Spinal cord (tissue), 10 donors: Measurements from ENCODE around the gene KRTAP5-3. TPM values are rescaled to one million over a fixed set of nuclear protein-coding genes. Genes with fewer than 3 reads are reported as not detected.

Source experiments
- DNase-seq, 6 donors: peaks; one replicate each; pipeline versions ENCODE4 v3.0.0 to v3.0.0-alpha.2; 2013 to 2015; ENCODE audit warnings: low spot score in 6 of 6, low read depth in 4 of 6
- H3K27ac ChIP-seq: one replicate; pipeline ENCODE4 v1.5.1; 2013; ENCODE audit warnings: low read depth, low read length, control low read depth
- H3K27me3 ChIP-seq: one replicate; pipeline ENCODE4 v1.6.1; 2013; ENCODE audit warnings: low read length; ENCODE audit not compliant: control insufficient read depth, insufficient read depth
- H3K36me3 ChIP-seq: one replicate; pipeline ENCODE4 v1.6.1; 2013; ENCODE audit warnings: low read length; ENCODE audit not compliant: control insufficient read depth, insufficient read depth
- H3K4me1 ChIP-seq: one replicate; pipeline ENCODE4 v1.6.1; 2013; ENCODE audit warnings: low read length; ENCODE audit not compliant: control insufficient read depth, insufficient read depth
- H3K4me3 ChIP-seq: one replicate; pipeline ENCODE4 v1.5.1; 2013; ENCODE audit warnings: low read depth, low read length, control low read depth
- H3K9me3 ChIP-seq: one replicate; pipeline ENCODE4 v1.6.1; 2013; ENCODE audit warnings: low read length; ENCODE audit not compliant: control insufficient read depth, insufficient read depth
- WGBS: methylation state at CpG from one replicate; pipeline ENCODE4 v1.1.5; 2013; ENCODE audit warnings: missing lambda C conversion rate; ENCODE audit not compliant: insufficient coverage; 5-methylcytosine and 5-hydroxymethylcytosine counted together
- polyA plus RNA-seq, 2 donors: library from polyadenylated mRNA; unstranded; fragments of 120-200 nt; gene quantifications; one replicate each; pipeline ENCODE4 v1.2.1, GENCODE V29; 2013; ENCODE audit not compliant: insufficient read length in 2 of 2
- total RNA-seq, 2 donors: library from RNA; depleted of rRNA in 1 of 2; stranded (reverse); fragments of 120-200 nt in 1 of 2; fragments of >200 nt in 1 of 2; gene quantifications; one replicate each; pipeline versions ENCODE4 v1.2.3 to v1.2.4, GENCODE V29; 2013 to 2014
- donor health status: healthy.

KRTAP5-3 gene
- total and polyA plus RNA-seq, 4 donors = not detected

GRCh38 chr11:1633864-1634263, 25.6 kb upstream of the KRTAP5-3 start:
- Histone ChIP-seq H3K9me3 (no peaks in the 10 kb centered on the region), H3K36me3 (no peaks in the 10 kb centered on the region), H3K27ac (no peak overlapping the region), H3K4me1 (no peaks in the 10 kb centered on the region), H3K4me3 (no peak overlapping the region), H3K27me3 (peaks cover 3% of the 10 kb centered on the region)
- WGBS = 87% methylated on average over 10 of the region's 10 CpGs
- DNase-seq = no peak

GRCh38 chr11:1632053-1632714, 23.9 kb upstream of the KRTAP5-3 start:
- peaks cover 3% of the 10 kb centered on the region for H3K4me1 ChIP-seq

GRCh38 chr11:1631066-1631568, 22.9 kb upstream of the KRTAP5-3 start:
- no peak overlapping the region for H3K4me3 ChIP-seq
- 83% methylated on average over 13 of the region's 13 CpGs for WGBS
- DNase-seq = no peak
- H3K36me3 ChIP-seq = no peaks in the 10 kb centered on the region
- H3K27ac ChIP-seq = no peak overlapping the region
- H3K4me1 ChIP-seq = peaks cover 3% of the 10 kb centered on the region
- peaks cover 3% of the 10 kb centered on the region for H3K27me3 ChIP-seq
- H3K9me3 ChIP-seq = no peaks in the 10 kb centered on the region

More at GRCh38 chr11:1632053-1632714, 23.9 kb upstream of the KRTAP5-3 start:
- Histone ChIP-seq H3K36me3 (no peaks in the 10 kb centered on the region), H3K4me3 (no peak overlapping the region), H3K27me3 (peaks cover 3% of the 10 kb centered on the region), H3K9me3 (no peaks in the 10 kb centered on the region), H3K27ac (no peak overlapping the region)
- WGBS = 83% methylated on average over 11 of the region's 11 CpGs
- DNase-seq = no peak

- WGBS = 62% methylated on average over 2 of the region's 2 CpGs
- Histone ChIP-seq H3K27me3 (peaks cover 3% of the 10 kb centered on the region), H3K36me3 (no peaks in the 10 kb centered on the region), H3K4me1 (peaks cover 3% of the 10 kb centered on the region), H3K4me3 (no peak overlapping the region), H3K27ac (no peak overlapping the region), H3K9me3 (no peaks in the 10 kb centered on the region)
- no peak for DNase-seq
Observed at GRCh38 chr11:1630271-1630670, 22.0 kb upstream of the KRTAP5-3 start.

- Histone ChIP-seq H3K27me3 (peaks cover 3% of the 10 kb centered on the region), H3K4me1 (peaks cover 3% of the 10 kb centered on the region), H3K4me3 (no peak within 1 kb of the TSS), H3K36me3 (no peaks in the 10 kb centered on the region), H3K9me3 (no peaks in the 10 kb centered on the region), H3K27ac (no peak within 1 kb of the TSS)
- DNase-seq = no peak
- 81% methylated on average over 18 of the region's 26 CpGs for WGBS
Observed at GRCh38 chr11:1629326-1630185, 21.3 kb upstream of the KRTAP5-3 start, which contains the start of gene KRTAP5-5. Gene KRTAP5-5 (plus strand): TSS chr11:1629775. CDS start chr11:1629841, 66 bp downstream.

DNA sequence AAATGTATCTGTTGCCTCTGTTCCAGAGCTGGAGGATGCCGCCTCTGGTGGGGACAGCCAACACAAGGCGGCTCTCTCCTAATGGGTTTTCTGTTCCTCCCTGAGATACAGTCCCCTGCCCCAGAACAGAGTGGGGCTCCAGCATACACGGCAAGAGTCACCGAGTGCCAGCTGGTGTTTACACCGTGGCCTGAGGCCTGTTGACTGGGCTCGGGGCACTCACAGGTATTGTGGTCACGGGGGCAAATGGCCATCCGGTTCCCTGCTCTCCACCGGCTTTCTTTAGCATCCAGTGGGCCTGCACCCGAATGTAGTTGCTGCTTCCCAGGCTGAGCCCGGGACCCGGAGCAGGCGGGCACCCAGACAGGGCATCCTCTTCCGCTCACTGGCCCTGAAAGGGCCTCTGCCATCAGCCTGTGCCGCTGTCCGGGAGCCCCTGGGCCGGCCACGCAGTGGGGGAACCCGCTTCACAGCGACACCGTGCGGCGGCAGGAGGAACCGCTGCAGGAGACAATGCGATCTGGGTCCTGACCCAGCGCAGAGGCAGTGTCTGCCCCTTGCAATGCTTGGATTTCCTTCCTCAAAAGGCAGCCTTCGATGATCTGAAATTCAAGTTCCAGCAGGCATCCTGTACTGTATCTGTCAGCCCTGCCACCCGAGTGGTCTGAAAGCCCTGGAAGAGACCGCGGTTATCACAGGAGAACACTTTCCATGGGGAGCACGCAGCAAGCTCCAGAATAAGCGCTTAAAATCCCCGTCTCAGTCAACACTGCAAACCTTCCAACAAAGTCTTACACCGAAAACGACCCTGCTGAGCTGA, 20.5 kb upstream of the KRTAP5-3 start:
- WGBS = 32% methylated on average over 35 of the region's 35 CpGs
- peak in 3 of 6 donors; percentile 24 to 72 (median 59) for DNase-seq
- Histone ChIP-seq H3K4me3 (no peak overlapping the region), H3K27me3 (peaks cover 3% of the 10 kb centered on the region), H3K9me3 (no peaks in the 10 kb centered on the region), H3K36me3 (no peaks in the 10 kb centered on the region), H3K4me1 (peaks cover 3% of the 10 kb centered on the region), H3K27ac (no peak overlapping the region)

DNA sequence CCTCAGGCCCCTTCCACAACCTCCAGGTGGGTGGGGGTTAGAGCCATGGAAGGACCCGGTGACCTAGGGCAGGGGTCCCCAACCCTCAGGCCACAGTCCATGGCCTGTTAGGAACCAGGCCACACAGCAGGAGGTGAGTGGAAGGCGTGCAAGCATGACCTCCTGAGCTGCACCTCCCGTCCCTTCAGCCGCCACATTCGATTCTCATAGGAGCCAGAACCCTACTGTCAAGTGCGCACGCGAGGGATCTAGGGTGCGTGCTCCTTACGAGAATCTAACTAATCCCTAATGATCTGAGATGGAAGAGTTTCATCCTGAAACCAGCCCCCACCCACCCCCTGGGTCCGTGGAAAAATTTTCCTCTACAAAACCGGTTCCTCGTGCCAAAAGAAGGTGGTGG, 17.3 kb upstream of the KRTAP5-3 start:
- Histone ChIP-seq H3K9me3 (no peaks in the 10 kb centered on the region), H3K4me1 (peaks cover 3% of the 10 kb centered on the region), H3K4me3 (no peak overlapping the region), H3K27ac (no peak overlapping the region), H3K27me3 (no peaks in the 10 kb centered on the region), H3K36me3 (no peaks in the 10 kb centered on the region)
- 91% methylated on average over 10 of the region's 13 CpGs for WGBS
- no peak for DNase-seq

- 66% methylated on average over 16 of the region's 16 CpGs for WGBS
Observed at GRCh38 chr11:1624621-1625020, 16.4 kb upstream of the KRTAP5-3 start.

DNA sequence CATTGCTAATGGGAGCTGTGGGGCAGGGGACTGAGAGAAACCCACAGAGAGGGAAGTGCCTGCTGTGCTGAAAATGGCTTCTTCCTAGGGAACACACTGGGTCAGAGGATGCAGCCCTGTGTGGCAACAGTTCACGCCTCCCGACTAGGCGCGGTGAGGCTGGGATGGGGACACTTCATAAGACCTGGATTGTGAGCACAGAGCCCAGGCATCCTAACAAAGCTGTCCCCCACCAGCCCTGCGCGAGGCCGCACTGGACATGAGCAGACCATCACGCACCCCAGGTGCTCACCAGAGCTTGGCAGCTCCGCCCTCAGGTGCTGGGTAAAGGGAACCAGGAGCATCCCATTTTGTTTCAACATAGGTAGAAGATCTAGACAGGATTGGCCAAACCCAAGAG, 15.5 kb upstream of the KRTAP5-3 start:
- peaks cover 2% of the 10 kb centered on the region for H3K4me1 ChIP-seq
- no peaks in the 10 kb centered on the region for H3K27me3 ChIP-seq
- no peak for DNase-seq
- H3K27ac ChIP-seq = no peak overlapping the region
- 89% methylated on average over 9 of the region's 9 CpGs for WGBS
- no peaks in the 10 kb centered on the region for H3K36me3 ChIP-seq
- no peak overlapping the region for H3K4me3 ChIP-seq
- H3K9me3 ChIP-seq = no peaks in the 10 kb centered on the region

More at GRCh38 chr11:1624621-1625020, 16.4 kb upstream of the KRTAP5-3 start:
- no peak for DNase-seq
- no peaks in the 10 kb centered on the region for H3K27me3 ChIP-seq
- no peaks in the 10 kb centered on the region for H3K36me3 ChIP-seq
- H3K27ac ChIP-seq = no peak overlapping the region
- no peak overlapping the region for H3K4me3 ChIP-seq
- peaks cover 3% of the 10 kb centered on the region for H3K4me1 ChIP-seq
- H3K9me3 ChIP-seq = no peaks in the 10 kb centered on the region
